ENCODE measurements around the gene KDM3B. TPM values are rescaled to one million over a fixed set of nuclear protein-coding genes. Genes with fewer than 3 reads are reported as not detected.
"Not testable (repeated sequence)": the region's sequence is repeated elsewhere in the genome, so short reads cannot be mapped to it uniquely, and the experiment has no call there.

KDM3B gene
- polyA plus RNA-seq, 3 donors, result 92.1 to 103 (median 94.4) TPM

DNA sequence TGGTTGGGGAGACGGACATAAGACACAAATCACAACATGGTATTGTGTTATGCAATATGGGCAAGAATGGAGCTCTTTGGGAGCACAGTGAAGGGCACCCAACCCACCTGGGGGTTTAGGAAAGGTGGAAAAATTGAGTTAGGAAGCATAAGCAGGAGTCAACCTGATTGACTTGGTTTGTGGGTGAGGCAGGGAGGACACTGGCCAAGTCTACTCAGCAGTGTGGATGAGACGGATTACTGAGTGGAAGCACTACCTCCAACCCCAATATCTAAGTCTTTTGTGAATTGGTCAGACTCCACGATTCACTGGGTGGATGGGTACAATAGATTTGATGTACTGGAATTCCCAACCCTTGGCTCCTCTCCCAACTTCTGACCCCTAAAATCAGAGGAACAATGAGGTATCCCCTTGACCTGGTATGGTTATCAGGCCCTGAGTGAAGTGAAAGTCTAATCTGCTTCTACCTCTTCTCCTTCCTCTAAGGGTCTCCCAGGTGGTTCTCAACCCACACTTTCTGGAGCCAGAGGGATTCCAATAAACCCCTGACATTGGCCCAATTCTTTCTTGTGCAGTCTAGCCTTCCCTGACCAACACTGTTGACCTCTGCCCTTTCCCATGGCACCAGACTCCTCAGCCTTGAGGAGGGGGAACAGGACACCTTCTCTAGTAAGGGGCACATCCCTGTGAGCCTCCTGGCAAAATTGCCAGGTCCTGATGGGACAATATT is 118.0 kb downstream of the KDM3B start:
- DNase-seq (ENCODE audit: extremely low read depth in 1 of 11, low read depth in 9 of 11, low spot score in 4 of 11), result peak in 1 of 11 donors; percentile 46

DNA sequence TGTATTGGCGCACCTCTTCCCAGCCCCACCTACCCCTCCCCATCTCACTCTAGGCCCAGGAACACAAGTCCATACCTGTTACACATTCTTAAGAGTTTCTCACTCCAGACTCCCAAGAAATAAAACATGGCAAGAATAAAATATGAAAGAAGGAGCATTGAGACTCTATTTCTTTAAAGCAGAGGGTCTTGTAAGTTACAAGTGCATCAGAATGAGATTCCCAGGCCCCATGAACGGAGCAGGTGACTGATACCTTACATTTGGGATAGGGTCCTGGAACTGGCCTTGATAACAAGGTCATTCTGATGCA is 118.5 kb downstream of the KDM3B start:
- no peak for DNase-seq (ENCODE audit: extremely low read depth in 1 of 11, low read depth in 9 of 11, low spot score in 4 of 11)

DNA sequence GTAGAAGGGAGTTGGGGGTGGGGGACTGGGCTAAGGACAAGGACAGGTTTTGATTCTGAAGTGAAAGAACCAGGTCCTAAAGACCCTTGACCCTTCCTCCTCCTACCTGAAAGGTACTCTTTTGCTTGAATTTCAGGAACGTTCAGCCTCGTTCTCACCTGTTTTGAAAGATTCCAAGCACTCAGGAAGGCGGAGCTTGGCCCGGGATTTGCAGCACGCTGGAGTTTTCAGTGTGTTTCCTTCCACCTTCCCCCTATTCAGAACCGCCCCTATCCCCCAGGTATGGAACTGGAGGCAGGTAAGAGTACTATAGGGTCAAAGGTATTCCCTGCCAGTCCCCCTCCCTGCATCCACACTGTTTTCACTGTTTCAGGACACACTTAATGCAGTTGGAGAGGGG is 119.9 kb downstream of the KDM3B start:
- DNase-seq (ENCODE audit: extremely low read depth in 1 of 11, low read depth in 9 of 11, low spot score in 4 of 11), result no peak

DNA sequence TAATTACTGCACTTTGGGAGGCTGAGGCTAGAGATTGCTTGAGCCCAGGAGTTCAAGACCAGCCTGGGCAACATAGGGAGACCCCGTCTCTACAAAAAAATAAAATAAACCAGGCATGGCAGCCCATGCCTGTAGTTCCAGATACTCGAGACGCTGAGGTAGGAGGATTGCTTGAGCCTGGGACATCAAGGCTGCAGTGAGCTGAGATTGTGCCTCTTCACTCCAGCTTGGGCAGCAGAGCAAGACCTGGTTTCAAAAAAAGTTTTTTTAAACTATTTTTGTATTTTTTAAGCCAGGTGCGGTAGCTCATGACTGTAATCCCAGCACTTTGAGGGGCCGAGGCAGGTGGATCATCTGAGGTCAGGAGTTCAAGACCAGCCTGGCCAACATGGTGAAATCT is 120.7 kb downstream of the KDM3B start:
- DNase-seq (ENCODE audit: extremely low read depth in 1 of 11, low read depth in 9 of 11, low spot score in 4 of 11), result not testable (repeated sequence)

DNA sequence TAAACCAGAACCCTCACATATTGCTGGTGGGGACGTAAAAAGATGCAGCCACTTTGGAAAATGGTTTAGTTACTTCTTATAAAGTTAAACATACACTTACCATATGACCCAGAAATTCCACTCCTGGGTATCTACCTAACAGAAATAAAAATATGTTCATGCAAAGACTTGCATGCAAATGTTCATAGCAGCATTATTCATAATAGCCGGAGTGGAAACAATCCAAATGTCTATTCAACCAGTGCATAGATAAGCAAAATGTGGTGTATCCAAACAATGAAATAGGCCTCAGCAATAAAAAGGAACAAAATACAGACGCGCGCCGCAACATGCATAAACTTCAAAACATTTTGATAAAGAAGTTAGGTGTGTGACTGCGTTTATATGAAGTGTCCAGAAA is 124.4 kb downstream of the KDM3B start:
- no peak for DNase-seq (ENCODE audit: extremely low read depth in 1 of 11, low read depth in 9 of 11, low spot score in 4 of 11)

DNA sequence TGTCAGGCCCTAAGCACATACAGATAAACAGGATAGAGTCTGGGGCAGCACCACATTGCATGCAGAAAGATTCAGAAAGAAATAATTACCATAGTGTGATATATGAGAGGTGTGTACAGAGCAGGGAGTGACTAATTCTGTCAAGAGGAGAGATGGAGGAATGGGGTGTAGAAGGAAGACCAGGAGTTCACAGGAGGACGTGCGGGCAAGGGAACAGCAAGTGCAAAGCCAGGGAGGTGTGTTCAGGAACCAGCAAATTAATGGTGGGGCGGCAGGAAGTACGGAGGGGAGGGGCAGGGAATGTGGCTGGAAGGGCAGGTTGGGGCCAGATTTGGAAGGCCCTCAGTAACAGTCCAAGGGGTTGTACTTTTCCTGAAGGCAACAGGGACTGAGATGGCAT is 130.2 kb downstream of the KDM3B start:
- DNase-seq (ENCODE audit: extremely low read depth in 1 of 11, low read depth in 9 of 11, low spot score in 4 of 11), result no peak

Other genes with a start within 250 kb of the KDM3B start
- 10 to 100 TPM; 17.6 to 26.4 (median 26.3) TPM for gene NME5, start 213.3 kb upstream of the KDM3B start, polyA plus RNA-seq (ENCODE audit: insufficient read length in 3 of 3)
- 100 to 1,000 TPM; 116 to 184 (median 141) TPM for gene BRD8, start 174.1 kb upstream of the KDM3B start, polyA plus RNA-seq (ENCODE audit: insufficient read length in 3 of 3)
- 10 to 100 TPM; 33.1 to 53.9 (median 49.9) TPM for gene KIF20A, start 173.6 kb upstream of the KDM3B start, polyA plus RNA-seq (ENCODE audit: insufficient read length in 3 of 3)
- gene CDC23, start 139.4 kb upstream of the KDM3B start, polyA plus RNA-seq (ENCODE audit: insufficient read length in 3 of 3), result 10 to 100 TPM; 54.6 to 66.7 (median 62.9) TPM
- gene GFRA3, start 78.1 kb upstream of the KDM3B start, polyA plus RNA-seq (ENCODE audit: insufficient read length in 3 of 3), result 1 to 10 TPM; 3.0 to 4.4 (median 3.4) TPM
- gene CDC25C, start 20.9 kb upstream of the KDM3B start, polyA plus RNA-seq (ENCODE audit: insufficient read length in 3 of 3), result 1 to 10 TPM; 8.4 to 8.9 (median 8.8) TPM
- 10 to 100 TPM; 32.3 to 36.4 (median 32.8) TPM for gene FAM53C, start 14.4 kb upstream of the KDM3B start, polyA plus RNA-seq (ENCODE audit: insufficient read length in 3 of 3)
- gene REEP2, start 86.4 kb downstream of the KDM3B start, polyA plus RNA-seq (ENCODE audit: insufficient read length in 3 of 3), result 10 to 100 TPM; 10.1 to 13.3 (median 13.0) TPM
- 100 to 1,000 TPM; 134 to 404 (median 223) TPM for gene EGR1, start 112.8 kb downstream of the KDM3B start, polyA plus RNA-seq (ENCODE audit: insufficient read length in 3 of 3)
- gene ETF1, start 190.6 kb downstream of the KDM3B start, polyA plus RNA-seq (ENCODE audit: insufficient read length in 3 of 3), result 10 to 100 TPM; 73.9 to 83.7 (median 77.1) TPM
- 100 to 1,000 TPM; 315 to 352 (median 333) TPM for gene HSPA9, start 222.7 kb downstream of the KDM3B start, polyA plus RNA-seq (ENCODE audit: insufficient read length in 3 of 3)

Measured in renal cortex interstitium (tissue), 11 donors.